Kidney epithelial cell (primary cell): Measurements from ENCODE around the gene SPAG6. TPM values are rescaled to one million over a fixed set of nuclear protein-coding genes. Genes with fewer than 3 reads are reported as not detected.

Experiments used
- DNase-seq: peaks from one replicate; pipeline ENCODE4 v3.0.0-alpha.2; 2010; ENCODE audit warnings: low read depth
- H3K27me3 ChIP-seq: 2 replicates; pipeline ENCODE4 v1.6.0; 2011; ENCODE audit warnings: low read length; ENCODE audit not compliant: control insufficient read depth, insufficient read depth
- H3K36me3 ChIP-seq: 2 replicates; pipeline ENCODE4 v1.5.1; 2011; ENCODE audit warnings: low read length; ENCODE audit not compliant: control insufficient read depth, insufficient read depth
- H3K4me3 ChIP-seq: 2 replicates; pipeline ENCODE4 v1.5.1; 2011; ENCODE audit warnings: low read depth, mild to moderate bottlenecking, control low read depth, low read length
- CTCF ChIP-seq: IDR thresholded peaks from 2 replicates; pipeline ENCODE4 v1.5.1; 2011; ENCODE audit warnings: mild to moderate bottlenecking, moderate library complexity, low read length, control low read depth, inconsistent platforms; ENCODE audit not compliant: insufficient read depth, poor library complexity, severe bottlenecking
- total RNA-seq: library from RNA; depleted of rRNA; stranded (reverse); fragments of >200 nt; gene quantifications from 2 replicates; pipeline ENCODE4 v1.2.3, GENCODE V29; 2015

SPAG6 gene
- total RNA-seq, 1 donor from 2014 or later: 0.79 TPM

- H3K27me3 ChIP-seq: peaks cover 32% of the 10 kb centered on the region
- TF ChIP-seq CTCF: no peak
- no peak for DNase-seq
- no peaks in the 10 kb centered on the region for H3K36me3 ChIP-seq
- no peak overlapping the region for H3K4me3 ChIP-seq
These were observed 13.1 kb upstream of the SPAG6 start for GRCh38 chr10:22332116-22332692.

DNA sequence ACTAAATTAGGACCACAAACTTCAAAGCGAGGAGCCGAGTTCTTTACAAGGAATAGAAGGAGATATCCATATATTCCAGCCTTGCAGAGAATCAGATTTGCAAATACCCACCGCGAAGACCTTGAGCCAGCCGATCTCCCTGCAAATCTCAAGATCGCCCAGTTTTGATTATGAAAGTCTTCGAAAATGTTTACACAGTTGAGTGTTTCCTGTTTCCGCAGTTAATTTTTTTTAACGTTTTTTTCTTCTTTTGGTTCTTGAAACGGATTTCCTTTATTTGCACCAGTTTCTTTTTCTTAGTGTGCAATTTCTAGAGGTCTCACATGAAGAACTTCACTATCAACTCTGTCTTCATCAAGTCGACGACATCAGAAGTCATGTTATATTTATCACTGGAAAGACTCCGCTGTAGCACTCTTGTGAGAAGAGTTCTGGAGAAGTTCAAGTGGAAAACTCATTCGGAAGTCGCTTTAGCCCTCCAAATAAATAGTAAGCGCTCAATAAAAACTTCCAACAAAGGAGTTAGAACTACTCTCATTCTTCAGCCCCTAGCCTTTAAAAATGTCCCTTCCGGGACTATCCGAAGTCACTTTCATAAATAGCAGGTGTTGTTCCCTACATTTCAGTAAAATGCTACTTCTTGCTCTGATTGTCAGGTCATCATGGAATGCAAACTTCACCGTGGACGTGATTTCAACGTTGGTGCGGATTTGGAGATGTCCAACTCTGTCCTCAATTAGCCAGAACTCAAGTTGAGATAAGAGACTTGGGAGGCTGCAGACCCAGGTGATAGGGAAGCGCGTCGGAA lies 11.9 kb upstream of the SPAG6 start:
- no peaks in the 10 kb centered on the region for H3K36me3 ChIP-seq
- no peak overlapping the region for H3K4me3 ChIP-seq
- no peak for TF ChIP-seq CTCF
- H3K27me3 ChIP-seq: peaks cover 40% of the 10 kb centered on the region
- no peak for DNase-seq

- Histone ChIP-seq H3K27me3 (peaks cover 46% of the 10 kb centered on the region), H3K4me3 (no peak overlapping the region), H3K36me3 (no peaks in the 10 kb centered on the region)
- no peak for TF ChIP-seq CTCF
- no peak for DNase-seq
These were observed 11.4 kb upstream of the SPAG6 start for GRCh38 chr10:22333975-22334282.

- no peak for TF ChIP-seq CTCF
- peaks cover 47% of the 10 kb centered on the region for H3K27me3 ChIP-seq
- H3K36me3 ChIP-seq: no peaks in the 10 kb centered on the region
- peak overlapping the region; percentile 21 for H3K4me3 ChIP-seq
- no peak for DNase-seq
These were observed 10.7 kb upstream of the SPAG6 start for GRCh38 chr10:22334414-22335172.

DNA sequence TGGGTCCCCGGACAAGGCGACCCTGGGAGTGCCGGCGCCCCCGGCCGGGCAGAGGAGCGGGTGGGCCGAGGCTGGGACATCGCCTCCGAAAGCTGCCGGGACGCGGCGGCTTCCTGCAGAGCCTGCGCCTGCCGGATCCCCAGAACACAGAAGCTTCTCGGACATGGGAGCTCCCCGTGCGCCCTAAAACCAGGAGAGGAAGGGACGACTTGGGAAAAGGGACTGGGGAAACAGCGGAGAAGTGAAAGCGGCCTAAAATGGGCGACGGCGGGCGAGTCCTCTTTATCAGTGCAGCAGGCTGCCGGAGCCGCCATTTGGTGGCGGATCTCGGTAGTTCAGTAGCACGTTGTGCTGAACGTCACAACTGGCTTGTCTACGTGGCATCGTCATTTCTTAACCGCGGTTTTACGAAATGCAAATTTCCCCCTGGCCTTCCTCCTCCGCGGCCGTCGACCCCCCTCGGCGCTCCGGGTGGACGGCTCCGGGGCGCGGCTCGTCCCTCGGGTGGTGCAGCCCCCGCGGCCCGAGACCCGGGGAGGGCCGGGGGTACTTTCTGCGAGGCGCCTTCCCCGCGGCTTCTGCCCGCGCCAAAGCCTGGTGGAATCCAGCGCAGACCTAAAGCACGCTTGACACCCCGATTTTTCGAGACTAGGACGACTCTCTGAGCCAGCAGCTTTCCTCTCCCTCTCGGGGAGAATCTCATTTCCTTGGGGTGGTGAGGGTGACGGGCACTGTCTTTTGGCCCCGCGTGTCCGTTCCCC lies 9.9 kb upstream of the SPAG6 start:
- DNase-seq: no peak
- Histone ChIP-seq H3K4me3 (peak overlapping the region; percentile 21), H3K27me3 (peaks cover 47% of the 10 kb centered on the region), H3K36me3 (no peaks in the 10 kb centered on the region)
- no peak for TF ChIP-seq CTCF
